ENCODE results near the gene OR6V1.

OR6V1 gene, protein sequence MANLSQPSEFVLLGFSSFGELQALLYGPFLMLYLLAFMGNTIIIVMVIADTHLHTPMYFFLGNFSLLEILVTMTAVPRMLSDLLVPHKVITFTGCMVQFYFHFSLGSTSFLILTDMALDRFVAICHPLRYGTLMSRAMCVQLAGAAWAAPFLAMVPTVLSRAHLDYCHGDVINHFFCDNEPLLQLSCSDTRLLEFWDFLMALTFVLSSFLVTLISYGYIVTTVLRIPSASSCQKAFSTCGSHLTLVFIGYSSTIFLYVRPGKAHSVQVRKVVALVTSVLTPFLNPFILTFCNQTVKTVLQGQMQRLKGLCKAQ

DNA sequence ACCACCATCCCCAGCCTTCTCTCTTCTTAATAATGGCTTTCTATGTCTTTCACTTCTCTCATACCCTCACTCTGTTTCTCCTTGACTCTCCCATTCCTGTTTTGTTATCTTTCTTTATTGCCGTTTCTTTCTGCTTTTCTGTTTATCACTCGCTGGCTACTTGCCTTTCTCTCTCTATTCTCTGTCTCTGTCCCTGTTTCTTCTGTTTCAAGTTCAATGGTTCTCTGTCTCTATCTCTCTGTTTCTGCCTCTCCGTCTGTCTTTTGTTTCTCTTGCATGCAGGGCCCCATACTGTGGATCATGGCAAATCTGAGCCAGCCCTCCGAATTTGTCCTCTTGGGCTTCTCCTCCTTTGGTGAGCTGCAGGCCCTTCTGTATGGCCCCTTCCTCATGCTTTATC lies at the start of gene OR6V1:
TSS of gene OR6V1 (plus strand) at position 301 of the 400 bp plus-strand sequence. CDS start at position 301, 0 bp downstream.
- DNase-seq = no peak

DNA sequence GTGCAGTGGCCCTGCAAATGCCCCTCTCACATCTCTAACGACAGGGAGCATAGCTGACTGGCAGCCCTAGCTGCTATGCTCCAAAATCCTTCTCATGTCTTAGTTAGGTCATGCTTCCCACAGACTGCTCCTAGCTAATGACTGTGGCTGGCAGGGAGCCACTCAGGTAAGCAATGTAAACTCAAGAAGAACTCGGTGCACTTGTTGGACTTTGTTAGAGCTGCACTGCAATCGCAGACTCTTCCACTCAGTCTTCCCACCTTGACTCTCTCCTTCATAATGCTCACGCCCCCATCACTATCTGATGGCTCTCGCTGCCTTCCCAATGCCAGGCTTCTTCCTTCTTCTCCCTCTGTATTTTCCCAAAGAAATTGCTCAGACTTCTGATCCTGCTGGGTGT lies 49.2 kb upstream of the OR6V1 start:
- DNase-seq = no peak

DNA sequence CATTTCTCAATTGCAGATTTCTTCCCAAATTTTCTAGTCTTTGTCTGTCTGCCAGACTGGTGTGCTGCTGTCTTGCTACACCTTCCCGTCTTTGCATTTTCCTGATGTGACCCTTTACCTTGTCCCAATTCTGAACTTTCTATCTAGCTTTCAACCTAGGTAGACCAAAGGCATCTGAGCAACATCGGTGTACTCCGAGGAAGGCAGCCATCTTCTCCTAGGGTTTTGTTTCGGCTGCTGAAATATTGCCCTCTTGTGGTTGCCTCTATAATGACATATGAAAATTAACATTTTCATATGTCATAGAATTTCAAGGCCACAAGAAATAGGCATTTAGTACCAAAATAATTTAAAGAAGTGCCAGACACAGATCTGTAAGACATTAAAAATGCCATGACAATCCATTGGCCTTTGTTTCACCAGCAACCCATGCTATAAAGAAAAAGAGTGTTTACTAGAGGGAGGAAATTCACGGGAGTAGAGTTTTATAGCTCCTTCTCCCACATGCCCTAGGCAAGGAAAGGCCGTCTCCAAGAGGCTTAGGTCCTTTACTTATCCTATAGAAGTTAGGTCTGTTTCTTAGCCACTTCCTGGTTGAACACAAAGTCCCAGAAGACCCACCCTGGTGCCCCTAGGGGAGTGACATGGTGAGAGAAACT lies 48.6 kb upstream of the OR6V1 start:
- no peak for DNase-seq

DNA sequence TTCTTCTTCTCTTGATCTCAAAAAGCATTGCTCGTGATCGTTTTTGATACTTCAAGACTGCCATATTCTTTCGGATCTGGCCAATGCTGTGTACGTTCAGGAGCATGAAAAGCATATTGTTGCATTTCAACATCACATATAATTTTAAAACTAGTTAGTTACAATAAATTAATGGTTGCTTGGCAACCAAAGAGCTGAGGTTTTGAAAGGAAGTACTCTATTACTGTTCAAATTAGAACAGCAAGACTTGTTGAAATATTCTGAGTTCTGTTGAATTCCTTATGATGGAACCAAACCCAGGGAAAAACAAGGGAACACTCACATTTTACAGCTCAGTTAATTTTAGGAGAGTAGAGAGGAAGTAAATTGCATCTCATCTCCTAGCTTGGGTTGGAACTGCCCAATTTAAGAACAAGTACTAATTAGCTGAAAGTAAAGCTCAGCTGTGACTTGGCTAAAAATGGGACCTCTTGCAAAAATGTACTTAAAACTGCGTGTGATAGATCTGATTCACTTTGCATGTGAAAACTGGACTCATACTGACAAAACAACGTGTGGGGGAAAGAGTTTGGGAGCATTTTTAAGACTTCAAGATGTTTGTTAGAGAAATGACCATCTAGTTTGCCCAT lies 46.4 kb upstream of the OR6V1 start:
- no peak for DNase-seq

DNA sequence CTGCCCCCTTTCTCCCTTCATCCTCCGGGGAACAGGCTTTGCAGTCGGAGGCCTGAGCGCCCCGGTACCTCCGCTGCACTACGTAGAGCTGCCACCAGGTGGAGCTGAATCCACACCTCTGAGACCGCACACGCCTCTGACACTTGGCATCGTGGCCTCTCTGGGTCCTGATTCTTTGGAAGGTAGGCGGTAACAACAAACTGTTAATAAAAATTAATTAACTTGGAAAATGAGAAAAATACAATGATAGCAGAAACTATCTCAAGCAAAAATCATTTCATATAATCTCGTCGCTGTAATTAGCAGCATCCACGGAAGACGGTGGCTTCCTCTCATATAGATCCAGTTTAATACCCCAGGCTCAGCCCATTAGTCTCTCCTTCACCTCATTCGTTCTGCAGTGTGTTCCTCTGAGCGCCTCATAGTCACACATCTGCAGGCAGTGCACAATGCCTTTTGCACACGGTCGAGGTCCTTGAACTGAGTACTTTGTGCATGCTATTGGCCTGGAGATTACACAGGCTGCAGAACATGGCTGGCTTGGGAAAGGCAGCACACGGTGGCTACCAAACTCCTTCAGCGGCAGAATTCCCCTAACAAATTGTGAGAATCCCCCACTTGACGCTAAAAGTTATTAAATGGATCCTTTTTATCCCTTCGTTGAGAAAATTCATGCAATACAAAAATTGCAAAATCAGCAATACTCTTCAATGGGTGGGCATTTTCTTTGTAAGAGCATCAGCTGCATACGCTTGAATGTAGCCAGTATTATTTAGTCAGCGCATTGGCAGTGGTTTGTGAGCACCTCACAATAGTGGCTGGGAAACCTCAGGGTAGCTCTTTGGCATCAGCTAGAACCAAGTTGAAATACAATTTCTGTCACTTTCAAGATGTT lies 43.9 kb upstream of the OR6V1 start:
- DNase-seq = peak; percentile 22 to 58

DNA sequence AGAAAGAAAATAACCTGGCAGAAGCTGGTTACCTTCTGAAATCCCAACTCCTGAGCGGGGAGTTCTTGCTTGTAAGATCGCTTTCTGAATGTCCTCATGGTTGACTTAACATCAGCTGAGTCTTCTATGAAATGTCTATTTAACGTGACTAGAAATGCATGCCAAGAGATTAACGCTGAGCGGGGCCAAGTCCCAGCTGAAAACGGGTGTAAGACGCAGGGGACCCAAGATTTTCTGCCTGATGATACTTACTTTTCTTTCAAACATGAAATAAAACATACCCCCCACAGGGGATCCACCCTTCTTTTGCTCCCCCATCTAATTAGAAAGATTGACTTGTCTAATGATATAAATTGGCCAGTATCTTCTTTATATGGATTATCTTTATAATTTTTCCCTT lies 40.1 kb upstream of the OR6V1 start:
- DNase-seq = no peak

DNA sequence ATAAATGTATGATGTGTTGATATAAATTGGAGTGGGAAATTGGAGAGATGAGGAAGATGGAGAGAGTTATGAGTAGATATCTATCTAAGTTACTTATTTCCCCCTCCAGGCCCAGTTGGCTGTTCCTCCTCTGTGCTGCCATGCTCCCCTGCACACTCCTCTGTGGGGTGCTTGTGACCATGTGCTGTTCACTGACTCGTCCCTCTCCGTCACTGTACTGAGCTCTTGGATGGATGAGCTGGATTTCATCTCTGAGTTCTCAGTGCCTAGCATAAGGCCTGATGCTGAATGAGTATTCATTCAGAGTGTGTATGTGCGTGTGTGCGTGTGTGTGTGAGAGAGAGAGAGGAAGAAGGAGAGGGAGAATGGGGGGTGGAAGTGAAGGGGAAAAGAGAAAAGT lies 39.7 kb upstream of the OR6V1 start:
- no peak for DNase-seq

DNA sequence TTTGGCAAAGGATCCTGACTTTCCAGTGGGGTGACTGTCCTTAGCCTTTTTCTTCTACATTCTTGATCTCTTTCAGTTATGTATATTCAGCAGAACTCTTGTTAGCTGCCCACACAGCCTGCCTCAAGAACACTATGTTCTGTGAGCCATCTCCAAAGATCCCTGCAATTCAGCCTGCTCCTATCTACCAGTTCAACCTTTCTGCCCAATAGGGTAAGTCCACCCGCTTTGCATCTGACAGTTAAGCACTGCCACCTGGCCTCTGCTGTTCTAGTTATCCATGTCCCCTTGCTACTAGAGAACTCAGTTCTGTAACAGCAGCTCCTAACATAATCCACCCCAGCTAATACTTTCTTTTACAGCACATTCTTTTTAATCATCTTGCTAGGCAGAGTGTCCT lies 38.7 kb upstream of the OR6V1 start:
- no peak for DNase-seq

DNA sequence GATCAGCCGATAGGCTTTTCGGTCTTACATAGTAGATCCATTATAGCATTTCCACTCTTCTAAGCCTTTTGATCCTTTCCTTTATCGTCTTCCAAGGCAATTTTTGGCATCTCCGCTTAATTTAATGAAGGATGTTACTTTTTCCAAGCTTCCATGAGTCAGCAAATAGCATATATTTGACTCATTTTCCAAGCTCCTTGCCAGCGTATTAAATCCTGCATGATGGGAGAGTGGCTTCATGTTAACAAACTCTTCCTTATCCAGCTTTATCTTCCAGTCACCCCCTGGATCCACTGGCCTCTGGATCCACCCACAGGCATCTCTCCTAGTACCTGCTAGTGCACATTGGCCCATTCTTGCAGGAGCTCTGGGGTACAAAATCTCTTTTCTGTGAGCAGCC lies 38.2 kb upstream of the OR6V1 start:
- DNase-seq = no peak

DNA sequence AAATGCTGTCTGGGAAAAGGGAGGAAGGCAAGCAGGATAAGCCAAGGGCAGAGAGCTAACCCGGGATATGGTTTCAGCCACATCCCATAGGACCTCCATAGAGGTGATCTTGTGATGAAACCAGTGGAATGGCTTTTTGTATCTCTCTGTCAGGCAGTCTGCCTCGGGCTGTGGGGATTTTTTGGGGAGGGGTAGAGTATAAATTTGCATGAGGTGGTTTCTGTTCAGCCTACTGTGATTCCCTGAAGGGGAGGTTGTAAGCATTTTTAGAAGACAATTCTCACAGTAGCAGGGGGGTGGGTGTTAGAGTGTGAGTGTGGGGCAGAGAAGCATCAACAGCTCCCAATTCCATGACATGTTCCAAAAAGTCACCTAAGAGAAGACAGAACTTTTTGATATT lies 37.1 kb upstream of the OR6V1 start:
- no peak for DNase-seq

DNA sequence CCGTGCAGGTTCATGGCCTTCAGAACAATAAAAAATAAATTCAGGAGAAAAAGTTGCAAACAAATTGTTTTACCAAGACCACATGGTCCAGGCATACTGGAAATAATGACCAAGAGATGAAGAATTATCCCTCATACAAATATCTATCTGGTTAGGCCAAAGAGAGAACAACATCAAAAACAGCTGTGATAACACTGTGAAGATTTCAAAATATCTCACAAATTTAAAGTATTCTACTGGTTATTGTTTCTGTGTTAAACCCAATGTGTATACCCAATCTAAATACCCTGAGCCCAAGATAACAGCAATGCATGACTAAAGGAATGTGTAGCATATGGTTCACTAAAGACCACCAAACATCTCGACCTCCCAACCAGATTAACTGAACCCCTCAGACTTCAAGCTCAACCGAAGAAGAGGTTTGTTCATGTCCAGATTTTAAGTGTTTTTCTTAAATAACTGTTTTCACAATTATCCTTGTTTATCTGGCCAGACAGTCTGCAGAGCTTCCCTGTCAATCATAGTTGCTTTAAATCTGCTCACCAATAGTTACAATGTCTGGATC lies 36.1 kb upstream of the OR6V1 start:
- DNase-seq = no peak

DNA sequence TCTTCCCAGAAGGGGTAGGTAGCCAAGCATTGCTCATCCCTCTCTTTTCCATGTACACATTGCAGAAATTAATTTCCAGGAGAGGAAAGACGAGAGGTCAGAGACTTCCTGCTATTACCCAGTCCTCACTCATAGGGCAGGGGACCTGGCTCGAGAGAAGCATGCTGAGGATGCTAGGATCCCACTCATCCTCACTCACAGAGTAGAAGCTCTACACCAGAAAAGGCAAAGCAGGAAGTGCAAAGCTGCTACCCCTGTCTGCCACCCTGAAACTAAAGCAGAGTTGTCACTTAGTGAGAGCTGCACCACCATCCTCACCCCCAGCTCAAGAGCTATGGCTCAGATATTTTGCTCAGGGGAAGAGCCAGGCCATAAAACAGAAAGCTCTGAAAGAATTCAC lies 35.1 kb upstream of the OR6V1 start:
- DNase-seq = no peak

DNA sequence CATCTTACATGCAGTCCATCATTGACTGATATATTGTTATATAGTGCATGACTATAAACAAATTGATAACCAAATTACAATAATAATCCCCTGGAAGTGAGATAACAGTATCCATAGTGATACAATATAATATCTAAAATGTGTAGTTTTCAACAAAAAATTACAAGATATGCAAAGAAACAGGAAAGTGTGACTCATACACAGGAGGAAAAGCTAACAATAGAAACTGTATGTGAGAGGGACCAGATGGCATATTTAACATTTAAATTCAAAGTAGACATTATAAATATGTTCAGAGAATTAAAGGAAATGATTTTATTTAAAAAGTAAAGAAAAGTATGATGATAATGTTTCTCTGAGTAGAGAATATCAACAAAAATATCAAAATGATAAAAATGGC lies 33.2 kb upstream of the OR6V1 start:
- DNase-seq = no peak

DNA sequence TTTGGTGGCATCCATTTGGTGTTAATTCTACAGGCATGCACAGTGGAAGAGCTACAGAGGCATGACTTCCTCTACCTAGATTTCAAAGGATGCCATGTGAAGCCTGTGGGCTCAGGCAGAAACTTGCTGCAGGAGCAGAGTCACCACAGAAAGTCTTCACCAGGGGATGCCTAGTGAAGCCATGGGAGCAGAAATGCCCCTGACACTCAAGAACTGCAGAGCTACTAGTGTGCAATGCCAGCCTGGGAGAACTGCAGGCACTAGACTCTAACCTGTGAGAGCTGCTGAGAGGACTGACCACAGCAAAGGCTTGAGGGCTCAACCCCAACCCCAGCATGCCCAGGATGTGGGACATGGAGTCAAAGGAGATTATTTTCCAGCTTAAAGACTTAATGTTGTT lies 29.1 kb upstream of the OR6V1 start:
- DNase-seq = no peak

DNA sequence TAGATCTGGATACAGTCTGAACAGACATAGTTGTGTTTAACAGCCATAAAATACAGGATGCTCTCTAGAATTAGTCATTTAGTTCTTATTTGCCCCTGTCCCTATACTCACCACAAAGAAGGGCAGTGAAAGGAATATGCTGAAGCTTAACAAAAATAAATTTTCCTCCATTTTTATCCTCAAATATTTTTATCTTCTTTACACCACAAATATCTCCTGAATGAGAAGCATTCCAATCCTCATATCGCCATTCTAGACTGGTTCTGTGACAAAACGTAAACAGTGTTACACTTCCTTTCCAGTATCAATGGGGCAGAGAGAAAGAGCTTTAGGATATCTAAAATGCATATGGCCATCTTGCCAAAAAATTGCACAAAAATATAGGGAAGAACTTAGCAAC lies 26.8 kb upstream of the OR6V1 start:
- DNase-seq = no peak

DNA sequence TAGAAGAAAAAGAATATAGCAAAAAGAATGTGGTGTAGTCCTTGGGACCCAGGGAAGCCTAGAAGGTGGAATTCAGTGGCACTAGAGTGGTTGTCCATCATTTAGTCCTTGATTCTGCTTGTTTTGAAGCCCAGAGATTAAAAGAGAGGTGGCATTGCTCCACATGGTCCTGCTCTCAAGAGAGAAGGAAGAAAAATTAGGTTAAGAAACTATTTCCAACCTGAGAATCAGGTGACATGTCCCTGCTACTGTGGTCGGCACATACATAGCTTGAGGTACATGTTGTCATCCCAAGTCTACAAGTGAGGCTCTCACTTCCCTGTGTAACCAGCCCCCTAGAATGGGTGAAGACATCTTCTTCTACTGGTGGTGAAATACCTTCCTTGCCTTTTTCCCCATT lies 25.1 kb upstream of the OR6V1 start, which contains the start of gene OR9A2:
TSS of gene OR9A2 (minus strand) at position 101 of the 400 bp plus-strand sequence. CDS start at position 101, 0 bp downstream.
- DNase-seq = no peak

DNA sequence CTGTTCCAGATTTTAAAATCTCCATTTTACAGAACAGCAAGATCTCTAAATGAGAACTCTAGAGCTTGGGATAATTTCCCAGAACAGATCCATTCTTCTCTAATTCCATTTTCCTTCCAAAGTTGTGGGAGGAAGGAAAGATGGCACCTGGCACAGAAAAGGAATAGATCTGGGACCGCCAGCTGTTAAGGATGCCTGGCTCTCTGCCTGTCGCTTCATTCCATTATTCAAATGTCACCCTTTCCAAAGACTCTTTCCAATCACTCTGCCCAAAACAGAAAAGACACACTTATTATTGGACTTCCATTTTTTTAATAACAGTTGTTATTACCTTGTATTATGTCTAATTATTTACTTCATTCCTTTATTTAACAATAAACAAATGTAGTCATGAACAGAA lies 24.5 kb upstream of the OR6V1 start:
- DNase-seq = no peak

DNA sequence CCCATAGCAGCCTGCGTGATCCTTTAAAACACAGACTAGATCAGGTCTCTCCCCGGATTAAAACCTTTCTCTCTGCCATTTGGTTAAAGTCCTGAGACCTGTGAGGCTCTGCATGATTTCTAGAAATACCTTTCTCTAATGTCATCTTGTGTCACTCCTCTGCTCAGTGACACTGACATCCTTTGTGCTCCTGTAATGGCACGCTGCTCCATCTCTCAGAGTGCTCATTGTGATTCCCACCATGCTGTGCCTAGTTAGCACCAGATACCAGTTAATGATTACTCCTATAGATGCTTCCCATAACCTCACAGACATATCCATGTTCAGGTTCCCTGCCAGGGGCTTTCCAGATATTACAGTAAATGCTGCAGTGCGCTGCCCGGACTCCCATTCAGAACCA lies 13.5 kb upstream of the OR6V1 start:
- DNase-seq = no peak

DNA sequence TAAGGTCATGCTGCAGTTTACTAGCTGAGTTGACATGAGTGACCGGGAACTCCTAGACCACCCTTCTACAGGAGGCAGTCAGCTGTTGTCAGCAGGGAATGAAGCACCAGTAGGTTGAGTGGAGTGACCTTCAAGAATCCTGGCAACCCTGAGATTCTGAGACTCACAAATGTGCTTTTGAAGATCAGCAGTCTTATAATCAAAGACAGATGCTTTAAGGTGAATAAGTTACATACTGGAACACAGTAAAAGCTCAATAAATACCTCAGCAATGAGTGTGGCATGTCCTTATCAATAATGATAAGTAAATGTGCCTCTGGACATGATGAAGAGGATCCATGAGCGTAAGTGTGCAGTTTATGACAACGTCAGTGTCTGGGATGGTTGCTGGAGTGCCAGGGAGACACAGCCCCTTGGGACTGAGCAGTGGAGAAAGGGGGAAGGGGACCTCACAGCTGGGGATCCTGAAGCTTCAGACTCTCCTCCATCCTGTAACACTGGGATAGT lies 11.9 kb upstream of the OR6V1 start:
- DNase-seq = no peak

DNA sequence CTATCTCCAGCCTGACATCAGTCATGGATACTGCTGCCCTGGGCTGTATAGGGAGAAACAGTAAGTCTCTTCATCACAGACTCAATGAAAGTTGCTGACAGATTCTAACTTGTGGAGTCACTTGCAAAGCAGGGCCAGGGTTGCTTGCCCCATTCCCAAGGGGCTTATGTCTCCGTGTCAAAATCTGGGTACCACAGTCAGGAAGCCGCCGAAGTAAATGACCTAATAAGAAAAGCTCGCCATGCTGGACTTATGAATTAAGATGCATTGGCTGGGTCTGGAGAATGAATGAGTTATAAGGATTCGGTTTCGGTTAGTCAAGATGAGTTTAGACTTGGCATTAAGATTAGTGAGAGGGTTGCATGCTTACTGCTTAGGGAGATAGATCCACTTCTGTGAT lies 10.8 kb upstream of the OR6V1 start:
- DNase-seq = no peak

DNA sequence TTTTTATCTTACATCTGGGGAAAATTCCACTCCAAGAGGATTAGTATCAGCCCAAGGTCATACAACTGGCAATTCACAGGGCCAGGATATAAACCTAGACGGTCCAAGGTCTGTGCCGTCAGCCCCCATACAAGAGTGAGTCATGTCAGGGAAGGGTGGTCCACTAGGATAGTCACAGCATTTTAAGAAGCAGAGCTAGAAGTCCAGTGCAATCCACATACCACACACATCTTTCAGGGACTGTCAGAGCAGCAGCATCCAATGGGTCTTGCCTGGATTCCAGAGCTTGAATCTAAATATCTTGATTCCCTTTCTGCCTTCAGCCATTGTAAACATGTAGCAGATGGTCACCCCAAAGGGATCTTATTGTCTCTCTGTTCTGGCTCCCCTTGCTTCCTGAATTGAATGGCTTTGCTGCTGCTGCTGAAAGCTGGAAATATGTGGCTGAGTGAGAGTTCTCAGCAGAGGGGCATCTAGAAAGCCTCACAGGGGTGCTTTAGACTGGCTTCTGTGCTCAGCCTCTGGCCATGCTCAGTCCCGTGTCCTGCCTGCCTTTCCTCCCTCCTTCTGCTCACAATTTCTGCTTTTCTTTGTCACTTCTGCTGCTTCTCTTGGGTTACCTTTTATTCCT lies 9.9 kb upstream of the OR6V1 start:
- no peak for DNase-seq

DNA sequence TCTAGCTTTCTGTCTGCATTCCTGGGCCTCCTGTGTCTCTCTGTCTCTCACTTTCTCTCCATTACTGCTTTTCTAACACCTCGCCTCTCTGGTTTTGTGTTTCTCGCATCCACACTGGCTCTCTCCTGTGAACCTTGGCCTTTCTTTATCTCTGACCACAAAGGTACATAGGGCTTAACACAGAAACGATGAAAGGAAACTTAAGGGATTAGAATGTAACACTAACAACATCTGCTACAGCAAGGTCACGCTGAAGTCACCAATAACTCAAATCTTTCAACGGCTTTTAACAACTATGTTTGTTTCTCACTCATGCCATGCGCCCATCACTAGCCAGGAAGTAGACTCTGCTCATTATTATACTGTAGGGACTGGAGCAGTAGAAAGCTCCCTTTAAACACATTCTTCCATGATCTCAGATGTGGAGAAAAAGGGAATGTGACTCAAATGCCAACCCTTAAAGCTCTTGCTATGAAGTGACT lies 9.3 kb upstream of the OR6V1 start:
- DNase-seq = no peak
